ELF-1 (cell line): Measurements from ENCODE around the gene KCNMB2.
A peak's percentile ranks its signal among the peaks of the same experiment; 100 is the strongest.

Experiments
- DNase-seq: peaks from one replicate; pipeline ENCODE4 v3.0.0-alpha.2; 2016; ENCODE audit warnings: low read depth, low spot score

Gene KCNMB2

DNA sequence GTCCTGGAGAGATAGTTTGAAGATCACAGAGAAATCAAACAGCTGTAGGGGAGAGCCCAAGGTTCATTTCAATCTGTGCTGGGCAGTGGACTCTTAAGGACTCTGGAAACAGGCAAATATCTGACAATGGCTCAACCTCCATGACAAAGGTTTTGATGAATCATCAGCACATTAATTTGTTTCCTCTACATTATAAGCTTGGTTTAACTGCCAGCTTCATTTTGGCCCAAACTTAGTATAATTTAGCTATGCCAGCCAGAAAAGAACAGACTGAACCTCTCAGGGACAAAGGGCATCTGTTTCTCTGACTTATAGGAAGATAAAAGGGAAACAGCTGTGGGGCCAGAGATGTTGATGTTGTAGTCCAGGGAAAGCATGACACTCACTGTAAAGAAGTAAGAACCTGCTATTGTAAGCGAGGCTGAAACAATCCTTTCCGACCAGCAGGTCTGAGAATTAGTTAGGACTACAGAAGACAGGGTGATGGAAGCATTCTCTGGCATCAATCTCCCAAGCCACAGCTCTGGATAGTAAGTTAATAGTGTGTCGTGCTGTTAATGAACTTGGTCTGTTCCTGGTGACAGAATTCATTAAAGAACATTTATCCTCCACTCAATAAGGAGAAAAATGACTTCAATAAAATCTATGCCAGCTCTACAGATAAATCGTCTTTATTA, 110.1 kb downstream of the KCNMB2 start:
- DNase-seq, result no peak

GRCh38 chr3:178655488-178655887, 119.3 kb downstream of the KCNMB2 start:
- DNase-seq, result no peak

DNA sequence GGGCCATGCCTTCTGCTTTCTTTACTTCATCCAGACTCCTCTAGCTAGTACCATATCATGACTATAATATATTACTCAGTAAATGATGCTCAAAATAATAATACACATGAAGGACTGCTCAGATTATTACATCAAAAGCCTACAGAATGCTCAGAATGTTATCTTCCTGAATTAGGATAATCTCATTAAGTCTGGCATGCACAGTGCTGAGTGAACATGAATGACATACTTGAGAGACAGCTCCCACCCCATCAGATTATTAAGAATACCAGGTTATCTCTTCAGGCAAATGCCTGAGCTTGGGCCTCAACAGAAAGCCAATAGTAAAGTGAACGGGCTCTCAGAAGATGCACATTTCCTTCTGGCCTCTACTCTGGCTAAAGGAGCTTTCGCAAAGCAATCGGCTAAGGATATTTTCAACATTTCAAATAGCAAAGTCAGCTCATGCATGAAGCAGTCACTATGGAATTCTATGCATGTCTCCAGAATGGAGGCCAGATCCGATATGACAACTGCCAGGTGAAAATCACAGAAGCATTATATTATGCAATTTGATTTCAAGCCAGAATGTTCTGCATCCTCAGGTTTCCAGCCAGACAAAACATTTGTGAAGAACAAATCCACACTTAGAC, 122.6 kb downstream of the KCNMB2 start:
- no peak for DNase-seq

DNA sequence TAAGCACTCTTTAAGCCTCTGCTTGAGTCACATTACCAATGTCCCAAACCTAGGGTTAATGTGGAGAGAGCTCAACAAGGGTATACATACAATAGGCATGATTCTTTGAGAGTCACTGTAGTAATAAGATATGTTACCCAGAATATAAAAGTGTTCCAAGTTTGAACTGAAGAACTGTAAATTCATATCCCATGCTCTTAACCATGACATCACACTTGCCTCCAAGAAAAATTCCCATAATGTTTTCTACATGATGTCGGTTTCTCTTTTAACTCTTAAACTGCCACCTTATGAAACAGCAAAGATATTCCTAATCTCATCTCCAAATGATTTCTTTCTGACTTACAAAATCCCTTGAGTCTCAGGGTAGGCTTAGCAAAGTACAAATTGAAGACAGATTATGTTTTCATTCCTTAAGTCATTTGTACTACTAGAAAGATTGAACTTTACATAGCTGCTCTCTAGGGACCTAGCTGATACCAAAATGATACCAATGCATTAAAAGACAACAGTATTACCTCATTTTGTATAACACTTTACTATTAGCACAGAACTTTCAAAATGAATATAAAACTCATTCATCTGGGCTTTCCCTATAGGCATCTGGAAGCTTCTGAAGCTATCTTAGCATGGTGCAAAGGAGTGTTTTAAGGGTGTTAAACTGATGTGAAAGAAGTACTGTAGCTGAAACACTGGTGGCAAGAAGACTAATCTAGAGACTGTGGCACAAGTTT, 127.1 kb downstream of the KCNMB2 start:
- no peak for DNase-seq

- no peak for DNase-seq
Observed at GRCh38 chr3:178665747-178666146, 129.5 kb downstream of the KCNMB2 start.

GRCh38 chr3:178669022-178669601, 132.9 kb downstream of the KCNMB2 start:
- no peak for DNase-seq

DNA sequence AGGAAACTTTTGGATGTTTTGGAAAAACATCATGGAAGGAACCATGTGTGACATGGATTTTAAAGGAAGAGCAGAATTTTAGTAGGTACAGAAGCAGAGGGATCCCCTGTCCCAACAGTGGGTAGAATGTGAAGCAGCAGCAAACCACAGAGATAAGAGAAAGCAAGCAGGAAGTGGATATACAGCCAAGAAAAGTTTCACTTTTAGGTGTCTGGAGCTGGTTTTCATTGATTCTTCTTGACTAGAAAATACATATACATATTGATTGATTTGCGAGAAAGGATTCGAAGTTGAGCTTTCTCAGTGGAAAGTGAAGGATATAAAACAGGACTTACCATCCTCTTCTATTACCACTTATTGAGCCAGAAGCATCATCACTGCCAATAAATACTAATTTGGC, 133.5 kb downstream of the KCNMB2 start:
- no peak for DNase-seq

DNA sequence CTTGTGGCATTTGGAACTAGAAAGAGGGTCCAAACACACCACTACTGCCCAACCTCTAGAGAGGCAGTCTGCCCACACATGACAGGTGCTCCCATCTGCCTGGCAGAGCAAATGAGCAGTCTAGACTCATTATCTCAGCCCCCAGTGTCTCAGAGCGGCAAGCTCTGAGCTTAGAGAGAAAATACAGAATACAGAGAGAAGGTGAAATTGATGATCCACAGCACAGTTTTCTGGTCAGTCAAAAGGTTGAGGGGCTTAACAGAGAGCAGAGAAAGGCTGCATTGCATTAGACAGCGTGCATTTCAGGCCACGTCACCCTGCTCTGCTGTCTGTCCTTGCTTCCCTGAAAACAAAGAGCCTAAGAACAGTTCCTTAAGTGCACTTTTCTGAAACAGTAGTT, 135.1 kb downstream of the KCNMB2 start:
- no peak for DNase-seq

GRCh38 chr3:178671791-178672190, 135.6 kb downstream of the KCNMB2 start:
- DNase-seq, result no peak

DNA sequence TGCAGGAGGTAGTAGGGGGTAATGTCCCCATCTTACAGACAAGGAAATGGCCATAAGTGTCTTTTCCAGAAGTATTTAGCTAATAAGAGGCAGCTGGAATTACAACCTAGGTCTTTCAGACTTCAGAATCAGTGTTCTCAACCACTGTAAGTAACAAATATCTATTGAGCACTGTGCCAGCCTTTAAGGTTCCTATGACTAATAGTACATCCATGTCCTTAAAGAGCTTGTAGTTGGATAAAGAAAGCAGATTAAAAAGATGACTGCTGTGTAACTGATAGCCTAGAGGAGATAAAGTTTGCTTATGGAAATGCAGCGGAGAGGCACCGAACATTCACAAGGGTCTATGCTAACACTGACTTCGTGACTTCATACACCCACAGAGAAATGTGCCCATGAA, 136.0 kb downstream of the KCNMB2 start:
- DNase-seq, result no peak

DNA sequence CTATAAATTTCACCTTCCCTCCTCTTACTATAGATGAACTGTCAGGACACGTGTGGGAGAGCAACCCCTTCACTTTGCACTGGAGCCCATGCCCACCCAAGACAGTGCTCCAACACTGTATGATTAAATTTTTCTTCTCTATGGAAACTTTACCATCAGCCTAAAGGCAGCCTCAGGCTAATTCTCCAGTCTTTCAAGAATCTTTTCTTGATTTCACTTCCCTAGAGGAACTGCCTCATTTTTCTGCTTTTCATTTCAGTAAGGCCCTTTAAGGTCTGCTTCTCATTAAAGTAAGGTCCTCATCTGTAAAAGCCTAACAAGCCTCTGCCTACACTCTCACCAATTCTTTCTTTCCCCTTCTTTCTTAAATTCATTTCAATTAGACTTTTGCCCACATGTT, 137.3 kb downstream of the KCNMB2 start:
- DNase-seq, result no peak

DNA sequence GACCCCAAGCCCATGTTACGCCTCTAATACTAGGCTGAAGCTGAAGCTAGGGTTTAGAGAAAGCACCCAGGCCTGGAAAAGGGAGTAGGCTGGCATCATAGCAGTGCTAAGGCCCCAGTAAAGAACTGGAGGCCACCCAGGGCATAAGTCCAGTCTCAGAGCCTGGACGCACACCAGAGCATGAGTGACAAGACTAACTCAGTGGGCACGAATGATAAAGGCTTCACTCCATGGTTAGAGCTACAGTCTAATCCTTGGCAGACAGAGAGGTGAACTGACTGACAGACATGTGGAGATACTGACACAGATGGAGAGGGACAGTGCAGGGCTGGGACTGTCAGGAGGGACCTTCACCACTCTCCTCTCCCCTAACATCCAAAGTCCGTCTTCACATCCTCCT, 139.8 kb downstream of the KCNMB2 start:
- DNase-seq, result no peak

- no peak for DNase-seq
Observed at GRCh38 chr3:178676942-178677790, 140.9 kb downstream of the KCNMB2 start.

DNA sequence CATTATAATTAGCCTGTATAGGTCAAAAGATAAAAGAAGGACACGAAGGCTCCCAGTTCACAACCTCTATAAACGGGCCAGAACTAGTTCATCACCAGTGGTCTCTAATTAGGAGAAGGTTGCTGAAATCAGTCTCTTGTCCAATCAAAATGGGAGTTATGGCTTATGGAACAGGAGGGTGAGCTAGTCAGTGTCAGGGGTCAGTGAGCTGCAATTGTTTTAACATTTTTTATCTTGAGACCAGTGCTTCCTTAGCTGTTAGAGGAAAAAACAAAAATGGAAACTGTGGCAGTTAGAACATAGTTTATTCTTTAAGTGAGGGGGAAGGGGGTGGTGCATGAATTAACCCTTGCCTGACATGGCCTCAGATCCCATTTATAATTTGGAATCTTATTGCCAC, 141.7 kb downstream of the KCNMB2 start:
- DNase-seq, result no peak

DNA sequence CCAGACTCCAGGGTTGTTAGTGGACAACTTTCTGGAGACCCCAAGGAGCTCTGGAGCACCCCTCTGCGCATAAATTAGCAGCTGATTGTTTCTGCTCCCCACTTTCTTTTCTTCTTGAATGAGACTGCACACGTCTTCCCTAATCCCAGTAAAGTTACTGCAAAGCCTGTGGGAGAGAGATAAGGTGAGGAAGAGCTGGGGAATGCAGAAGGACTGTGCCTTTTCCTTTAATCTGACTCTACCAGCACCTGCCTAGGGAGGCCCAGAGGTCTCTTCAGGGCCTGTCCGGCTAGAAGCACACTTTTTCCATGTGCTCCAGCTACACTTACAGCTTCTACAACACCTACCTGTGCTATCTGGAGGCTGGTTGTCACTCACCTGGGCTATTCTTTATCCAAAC, 143.8 kb downstream of the KCNMB2 start:
- DNase-seq, result no peak

- no peak for DNase-seq
Observed at GRCh38 chr3:178680489-178680888, 144.3 kb downstream of the KCNMB2 start.

GRCh38 chr3:178684881-178685590, 148.8 kb downstream of the KCNMB2 start:
- peak; percentile 25 for DNase-seq

DNA sequence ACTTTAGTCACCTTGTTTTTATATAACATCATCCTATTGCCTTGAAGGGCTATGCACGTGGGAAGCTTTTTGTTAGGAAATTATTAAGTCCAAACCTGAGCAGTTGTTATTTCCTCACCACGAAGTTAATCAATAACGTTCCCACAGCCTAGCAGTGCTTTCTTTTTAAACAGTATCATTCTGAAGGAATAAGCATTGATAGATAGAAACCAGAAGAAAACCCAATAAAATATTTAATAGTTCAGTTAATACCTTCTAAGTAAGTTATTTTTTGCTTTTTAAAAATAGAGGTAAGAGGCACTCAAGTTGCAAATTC, 149.3 kb downstream of the KCNMB2 start:
- DNase-seq, result no peak

GRCh38 chr3:178686826-178687225, 150.6 kb downstream of the KCNMB2 start:
- DNase-seq, result no peak

DNA sequence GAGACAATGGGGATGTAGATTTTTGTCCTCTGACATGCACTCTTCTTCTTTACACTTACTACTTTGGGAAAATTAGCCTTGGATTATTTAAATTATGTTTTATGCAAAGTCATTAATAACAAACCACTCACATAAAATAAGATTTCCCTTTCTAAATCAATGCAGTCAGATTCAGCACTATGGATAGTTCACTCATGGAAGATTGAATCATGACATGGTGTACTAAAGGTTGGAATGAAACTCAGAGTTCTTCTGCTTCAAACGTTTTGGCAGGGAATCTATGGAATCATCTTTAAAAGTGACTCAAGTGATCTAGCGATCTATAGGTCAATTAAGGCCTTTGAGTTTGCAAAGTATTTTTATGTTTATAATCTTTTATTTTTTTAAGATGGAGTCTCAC, 154.3 kb downstream of the KCNMB2 start:
- no peak for DNase-seq

DNA sequence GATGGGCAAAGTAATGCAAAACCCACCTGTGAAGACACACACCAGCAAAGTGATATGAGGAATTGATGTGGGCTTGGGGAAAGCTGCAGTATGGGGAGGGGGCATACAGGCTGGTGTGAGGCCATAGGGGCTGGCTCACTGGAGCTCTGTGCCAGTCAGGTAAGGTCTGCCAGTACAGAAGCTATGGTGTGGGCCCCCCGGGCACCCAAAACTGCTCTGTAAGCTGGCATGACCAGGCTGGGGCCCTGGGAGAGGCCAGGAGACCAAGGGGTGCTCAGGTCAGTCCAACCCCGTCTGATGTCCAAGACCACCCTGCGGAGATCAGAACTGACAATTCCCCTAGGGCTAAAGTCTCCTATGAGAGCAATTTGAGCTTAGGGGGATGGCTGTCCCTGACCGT, 163.1 kb downstream of the KCNMB2 start:
- DNase-seq, result no peak
